Activated T-helper 17 cell treated with anti-CD3 and anti-CD28 coated beads, Interleukin-2, amount 50 U/mL, for 72 hours (primary cell): ENCODE data around the gene DPP6. TPM values are rescaled to one million over a fixed set of nuclear protein-coding genes. Genes with fewer than 3 reads are reported as not detected.

Source experiments
- ATAC-seq: fragments of 150-1000 bp; cut with Tn5 transposase; replicated peaks from 2 replicates; pipeline ENCODE4 v1.10.0; 2021; ENCODE audit warnings: mild to moderate bottlenecking, moderate library complexity
- H3K27ac Mint-ChIP-seq: one replicate; pipeline ENCODE4 v1.8.0; 2022; ENCODE audit warnings: mixed read lengths
- H3K27me3 Mint-ChIP-seq: one replicate; pipeline ENCODE4 v1.8.0; 2022; ENCODE audit warnings: mixed read lengths
- H3K36me3 Mint-ChIP-seq: one replicate; pipeline ENCODE4 v1.8.0; 2022; ENCODE audit warnings: low read depth, mild to moderate bottlenecking, mixed read lengths
- H3K4me1 Mint-ChIP-seq: one replicate; pipeline ENCODE4 v1.8.0; 2022; ENCODE audit warnings: mixed read lengths
- H3K4me3 Mint-ChIP-seq: one replicate; pipeline ENCODE4 v1.8.0; 2022; ENCODE audit warnings: mild to moderate bottlenecking, mixed read lengths
- H3K9me3 Mint-ChIP-seq: one replicate; pipeline ENCODE4 v1.8.0; 2022; ENCODE audit warnings: mixed read lengths
- total RNA-seq, 2 donors: library from RNA; stranded (reverse); gene quantifications; one replicate each; pipeline ENCODE4 v1.2.3, GENCODE V29; 2022

Gene DPP6
- total RNA-seq, 2 donors from 2014 or later: not detected

- Mint-ChIP-seq H3K36me3 (no peaks in the 10 kb centered on the region), H3K9me3 (no peaks in the 10 kb centered on the region), H3K27ac (no peak overlapping the region), H3K4me3 (no peak overlapping the region), H3K27me3 (peaks cover 10% of the 10 kb centered on the region), H3K4me1 (no peaks in the 10 kb centered on the region)
- ATAC-seq: no peak
Measured at GRCh38 chr7:154837087-154837486, 784.9 kb downstream of the DPP6 start.

- H3K27ac Mint-ChIP-seq: no peak overlapping the region
- no peaks in the 10 kb centered on the region for H3K9me3 Mint-ChIP-seq
- no peak overlapping the region for H3K4me3 Mint-ChIP-seq
- no peak for ATAC-seq
- no peaks in the 10 kb centered on the region for H3K4me1 Mint-ChIP-seq
- H3K36me3 Mint-ChIP-seq: no peaks in the 10 kb centered on the region
- H3K27me3 Mint-ChIP-seq: peaks cover 12% of the 10 kb centered on the region
Measured at GRCh38 chr7:154837622-154838021, 785.4 kb downstream of the DPP6 start.

- no peak for ATAC-seq
- Mint-ChIP-seq H3K27ac (no peak overlapping the region), H3K27me3 (peaks cover 19% of the 10 kb centered on the region), H3K9me3 (no peaks in the 10 kb centered on the region), H3K4me1 (no peaks in the 10 kb centered on the region), H3K4me3 (no peak overlapping the region), H3K36me3 (no peaks in the 10 kb centered on the region)
Measured at GRCh38 chr7:154840086-154840485, 787.9 kb downstream of the DPP6 start.

GRCh38 chr7:154841731-154842331, 789.6 kb downstream of the DPP6 start:
- no peak overlapping the region for H3K27ac Mint-ChIP-seq
- peaks cover 21% of the 10 kb centered on the region for H3K27me3 Mint-ChIP-seq
- no peak for ATAC-seq
- no peaks in the 10 kb centered on the region for H3K9me3 Mint-ChIP-seq
- no peaks in the 10 kb centered on the region for H3K36me3 Mint-ChIP-seq
- H3K4me3 Mint-ChIP-seq: no peak overlapping the region
- H3K4me1 Mint-ChIP-seq: no peaks in the 10 kb centered on the region

GRCh38 chr7:154842591-154842990, 790.4 kb downstream of the DPP6 start:
- no peaks in the 10 kb centered on the region for H3K36me3 Mint-ChIP-seq
- H3K9me3 Mint-ChIP-seq: no peaks in the 10 kb centered on the region
- no peak overlapping the region for H3K27ac Mint-ChIP-seq
- H3K27me3 Mint-ChIP-seq: peaks cover 21% of the 10 kb centered on the region
- no peak overlapping the region for H3K4me3 Mint-ChIP-seq
- no peak for ATAC-seq
- no peaks in the 10 kb centered on the region for H3K4me1 Mint-ChIP-seq

- peaks cover 27% of the 10 kb centered on the region for H3K27me3 Mint-ChIP-seq
- H3K27ac Mint-ChIP-seq: no peak overlapping the region
- H3K4me3 Mint-ChIP-seq: no peak overlapping the region
- no peaks in the 10 kb centered on the region for H3K9me3 Mint-ChIP-seq
- H3K4me1 Mint-ChIP-seq: no peaks in the 10 kb centered on the region
- H3K36me3 Mint-ChIP-seq: no peaks in the 10 kb centered on the region
- no peak for ATAC-seq
Measured at GRCh38 chr7:154843670-154844237, 791.6 kb downstream of the DPP6 start.

- ATAC-seq: no peak
- H3K36me3 Mint-ChIP-seq: no peaks in the 10 kb centered on the region
- peaks cover 28% of the 10 kb centered on the region for H3K27me3 Mint-ChIP-seq
- no peak overlapping the region for H3K27ac Mint-ChIP-seq
- no peak overlapping the region for H3K4me3 Mint-ChIP-seq
- H3K4me1 Mint-ChIP-seq: no peaks in the 10 kb centered on the region
- H3K9me3 Mint-ChIP-seq: no peaks in the 10 kb centered on the region
Measured at GRCh38 chr7:154844499-154844898, 792.3 kb downstream of the DPP6 start.

GRCh38 chr7:154844955-154845354, 792.8 kb downstream of the DPP6 start:
- Mint-ChIP-seq H3K27me3 (peaks cover 24% of the 10 kb centered on the region), H3K4me1 (no peaks in the 10 kb centered on the region), H3K4me3 (no peak overlapping the region), H3K9me3 (no peaks in the 10 kb centered on the region), H3K36me3 (no peaks in the 10 kb centered on the region), H3K27ac (no peak overlapping the region)
- ATAC-seq: no peak

- Mint-ChIP-seq H3K27me3 (peaks cover 25% of the 10 kb centered on the region), H3K4me3 (no peak overlapping the region), H3K36me3 (no peaks in the 10 kb centered on the region)
Measured at GRCh38 chr7:154848464-154848863, 796.3 kb downstream of the DPP6 start.

GRCh38 chr7:154852205-154852604, 800.0 kb downstream of the DPP6 start:
- Mint-ChIP-seq H3K4me1 (no peaks in the 10 kb centered on the region), H3K4me3 (no peak overlapping the region), H3K9me3 (no peaks in the 10 kb centered on the region), H3K27ac (no peak overlapping the region), H3K27me3 (peaks cover 20% of the 10 kb centered on the region), H3K36me3 (no peaks in the 10 kb centered on the region)
- ATAC-seq: no peak

More at GRCh38 chr7:154848464-154848863, 796.3 kb downstream of the DPP6 start:
- H3K9me3 Mint-ChIP-seq: no peaks in the 10 kb centered on the region
- H3K27ac Mint-ChIP-seq: no peak overlapping the region
- ATAC-seq: no peak
- no peaks in the 10 kb centered on the region for H3K4me1 Mint-ChIP-seq

GRCh38 chr7:154853063-154853726, 801.0 kb downstream of the DPP6 start:
- H3K36me3 Mint-ChIP-seq: no peaks in the 10 kb centered on the region
- H3K4me3 Mint-ChIP-seq: no peak overlapping the region
- H3K27ac Mint-ChIP-seq: no peak overlapping the region
- no peaks in the 10 kb centered on the region for H3K4me1 Mint-ChIP-seq
- H3K9me3 Mint-ChIP-seq: no peaks in the 10 kb centered on the region
- no peak for ATAC-seq
- peaks cover 16% of the 10 kb centered on the region for H3K27me3 Mint-ChIP-seq

- Mint-ChIP-seq H3K27ac (no peak overlapping the region), H3K4me1 (no peaks in the 10 kb centered on the region), H3K27me3 (peaks cover 14% of the 10 kb centered on the region), H3K9me3 (no peaks in the 10 kb centered on the region), H3K36me3 (no peaks in the 10 kb centered on the region), H3K4me3 (no peak overlapping the region)
- no peak for ATAC-seq
Measured at GRCh38 chr7:154853727-154854095, 801.5 kb downstream of the DPP6 start.

GRCh38 chr7:154854836-154855235, 802.6 kb downstream of the DPP6 start:
- H3K9me3 Mint-ChIP-seq: no peaks in the 10 kb centered on the region
- H3K4me1 Mint-ChIP-seq: no peaks in the 10 kb centered on the region
- H3K4me3 Mint-ChIP-seq: no peak overlapping the region
- ATAC-seq: no peak
- peaks cover 10% of the 10 kb centered on the region for H3K27me3 Mint-ChIP-seq
- no peak overlapping the region for H3K27ac Mint-ChIP-seq
- no peaks in the 10 kb centered on the region for H3K36me3 Mint-ChIP-seq

- H3K9me3 Mint-ChIP-seq: no peaks in the 10 kb centered on the region
- H3K27me3 Mint-ChIP-seq: peaks cover 10% of the 10 kb centered on the region
- no peak for ATAC-seq
- no peak overlapping the region for H3K27ac Mint-ChIP-seq
- no peaks in the 10 kb centered on the region for H3K36me3 Mint-ChIP-seq
- no peak overlapping the region for H3K4me3 Mint-ChIP-seq
- H3K4me1 Mint-ChIP-seq: no peaks in the 10 kb centered on the region
Measured at GRCh38 chr7:154855366-154855765, 803.2 kb downstream of the DPP6 start.

GRCh38 chr7:154856733-154857132, 804.5 kb downstream of the DPP6 start:
- H3K9me3 Mint-ChIP-seq: no peaks in the 10 kb centered on the region
- H3K4me3 Mint-ChIP-seq: no peak overlapping the region
- no peaks in the 10 kb centered on the region for H3K4me1 Mint-ChIP-seq
- H3K27me3 Mint-ChIP-seq: peaks cover 5% of the 10 kb centered on the region
- no peaks in the 10 kb centered on the region for H3K36me3 Mint-ChIP-seq
- ATAC-seq: no peak
- H3K27ac Mint-ChIP-seq: no peak overlapping the region
